Spinal cord (tissue), 10 donors: Measurements from ENCODE around the gene LIMCH1. TPM values are rescaled to one million over a fixed set of nuclear protein-coding genes. Genes with fewer than 3 reads are reported as not detected.
"Not testable (repeated sequence)": the region's sequence is repeated elsewhere in the genome, so short reads cannot be mapped to it uniquely, and the experiment has no call there.

ENCODE experiments used
- DNase-seq, 6 donors: peaks; one replicate each; pipeline versions ENCODE4 v3.0.0 to v3.0.0-alpha.2; 2013 to 2015; ENCODE audit warnings: low spot score in 6 of 6, low read depth in 4 of 6
- H3K27ac ChIP-seq: one replicate; pipeline ENCODE4 v1.5.1; 2013; ENCODE audit warnings: low read depth, low read length, control low read depth
- H3K27me3 ChIP-seq: one replicate; pipeline ENCODE4 v1.6.1; 2013; ENCODE audit warnings: low read length; ENCODE audit not compliant: control insufficient read depth, insufficient read depth
- H3K36me3 ChIP-seq: one replicate; pipeline ENCODE4 v1.6.1; 2013; ENCODE audit warnings: low read length; ENCODE audit not compliant: control insufficient read depth, insufficient read depth
- H3K4me1 ChIP-seq: one replicate; pipeline ENCODE4 v1.6.1; 2013; ENCODE audit warnings: low read length; ENCODE audit not compliant: control insufficient read depth, insufficient read depth
- H3K4me3 ChIP-seq: one replicate; pipeline ENCODE4 v1.5.1; 2013; ENCODE audit warnings: low read depth, low read length, control low read depth
- H3K9me3 ChIP-seq: one replicate; pipeline ENCODE4 v1.6.1; 2013; ENCODE audit warnings: low read length; ENCODE audit not compliant: control insufficient read depth, insufficient read depth
- WGBS: methylation state at CpG from one replicate; pipeline ENCODE4 v1.1.5; 2013; ENCODE audit warnings: missing lambda C conversion rate; ENCODE audit not compliant: insufficient coverage; 5-methylcytosine and 5-hydroxymethylcytosine counted together
- long read RNA-seq, 4 donors: transcript quantifications; one replicate each; lab custom pipeline, GENCODE V29; 2026
- polyA plus RNA-seq, 2 donors: library from polyadenylated mRNA; unstranded; fragments of 120-200 nt; gene quantifications; one replicate each; pipeline ENCODE4 v1.2.1, GENCODE V29; 2013; ENCODE audit not compliant: insufficient read length in 2 of 2
- total RNA-seq, 2 donors: library from RNA; depleted of rRNA in 1 of 2; stranded (reverse); fragments of 120-200 nt in 1 of 2; fragments of >200 nt in 1 of 2; gene quantifications; one replicate each; pipeline versions ENCODE4 v1.2.3 to v1.2.4, GENCODE V29; 2013 to 2014
- donor health status: healthy.

The LIMCH1 gene
- 10 to 100 TPM; 51.2 to 64.9 TPM for total RNA-seq
- 10 to 100 TPM; 56.1 to 61.7 TPM for polyA plus RNA-seq
- long read RNA-seq, donor 1, full-length matches to known transcripts = 3 of 3 reads
- long read RNA-seq, donor 1, partial matches to known transcripts = 0 of 3 reads
- long read RNA-seq, donor 1, other reads (novel, unspliced or antisense) = 0 of 3 reads
- long read RNA-seq, donor 2, partial matches to known transcripts = 5 of 5 reads
- long read RNA-seq, donor 2, other reads (novel, unspliced or antisense) = 0 of 5 reads
- long read RNA-seq, donor 3, partial matches to known transcripts = 0 of 1 reads
- long read RNA-seq, donor 3, other reads (novel, unspliced or antisense) = 0 of 1 reads
- long read RNA-seq, donor 4, partial matches to known transcripts = 113 of 114 reads
- long read RNA-seq, donor 4, other reads (novel, unspliced or antisense) = 0 of 114 reads

- DNase-seq = peak in 2 of 6 donors; percentile 57 to 62
- Histone ChIP-seq H3K36me3 (no peaks in the 10 kb centered on the region), H3K27me3 (peaks cover 5% of the 10 kb centered on the region), H3K4me1 (peaks cover 15% of the 10 kb centered on the region), H3K27ac (peak within 1 kb of the TSS; percentile 29), H3K4me3 (peak within 1 kb of the TSS; percentile 13), H3K9me3 (no peaks in the 10 kb centered on the region)
- WGBS = no CpG with 5 or more reads among the region's 9 CpGs
These were observed at the start of gene LIMCH1 for GRCh38 chr4:41538017-41538733. TSS of gene LIMCH1 (plus strand) at chr4:41538157. CDS start at chr4:41605996, 67,839 bp downstream.

- 96% methylated on average over 24 of the region's 28 CpGs for WGBS
These were observed 46.8 kb upstream of the LIMCH1 start for GRCh38 chr4:41491081-41491576.

GRCh38 chr4:41496977-41497376 is 41.0 kb upstream of the LIMCH1 start:
- H3K27ac ChIP-seq = no peak overlapping the region
- no peak overlapping the region for H3K4me3 ChIP-seq
- peak in 1 of 6 donors; percentile 51 for DNase-seq
- peaks cover 2% of the 10 kb centered on the region for H3K9me3 ChIP-seq
- H3K27me3 ChIP-seq = no peaks in the 10 kb centered on the region
- no peaks in the 10 kb centered on the region for H3K4me1 ChIP-seq
- no peaks in the 10 kb centered on the region for H3K36me3 ChIP-seq

More at GRCh38 chr4:41491081-41491576, 46.8 kb upstream of the LIMCH1 start:
- H3K4me1 ChIP-seq, H3K36me3 ChIP-seq, DNase-seq, H3K27ac ChIP-seq, H3K9me3 ChIP-seq, H3K27me3 ChIP-seq, H3K4me3 ChIP-seq: not testable (repeated sequence)

- WGBS = no CpG with 5 or more reads among the region's 4 CpGs
- Histone ChIP-seq H3K27ac (no peak overlapping the region), H3K4me3 (no peak overlapping the region), H3K27me3 (no peaks in the 10 kb centered on the region), H3K4me1 (no peaks in the 10 kb centered on the region), H3K36me3 (no peaks in the 10 kb centered on the region), H3K9me3 (no peaks in the 10 kb centered on the region)
- peak in 1 of 6 donors; percentile 64 for DNase-seq
These were observed 39.8 kb upstream of the LIMCH1 start for GRCh38 chr4:41498177-41498576.

- no peak for DNase-seq
- no peak overlapping the region for H3K27ac ChIP-seq
- WGBS = no CpG with 5 or more reads among the region's 2 CpGs
These were observed 33.7 kb upstream of the LIMCH1 start for GRCh38 chr4:41504167-41504818.

GRCh38 chr4:41505161-41505661 is 32.7 kb upstream of the LIMCH1 start:
- no peaks in the 10 kb centered on the region for H3K36me3 ChIP-seq
- H3K27ac ChIP-seq = no peak overlapping the region
- H3K4me1 ChIP-seq = no peaks in the 10 kb centered on the region
- H3K9me3 ChIP-seq = no peaks in the 10 kb centered on the region
- H3K4me3 ChIP-seq = no peak overlapping the region
- peak in 1 of 6 donors; percentile 49 for DNase-seq
- WGBS = 72% methylated on average over 2 of the region's 2 CpGs
- no peaks in the 10 kb centered on the region for H3K27me3 ChIP-seq

More at GRCh38 chr4:41504167-41504818, 33.7 kb upstream of the LIMCH1 start:
- Histone ChIP-seq H3K4me1 (no peaks in the 10 kb centered on the region), H3K9me3 (no peaks in the 10 kb centered on the region), H3K4me3 (no peak overlapping the region), H3K36me3 (no peaks in the 10 kb centered on the region), H3K27me3 (no peaks in the 10 kb centered on the region)

GRCh38 chr4:41506130-41506529 is 31.8 kb upstream of the LIMCH1 start:
- 100% methylated on average over 1 of the region's 2 CpGs for WGBS
- Histone ChIP-seq H3K9me3 (no peaks in the 10 kb centered on the region), H3K27ac (no peak overlapping the region), H3K4me1 (no peaks in the 10 kb centered on the region), H3K36me3 (no peaks in the 10 kb centered on the region), H3K27me3 (no peaks in the 10 kb centered on the region), H3K4me3 (no peak overlapping the region)
- no peak for DNase-seq

GRCh38 chr4:41507291-41507947 is 30.5 kb upstream of the LIMCH1 start:
- H3K27me3 ChIP-seq = no peaks in the 10 kb centered on the region
- WGBS = no CpG with 5 or more reads among the region's 3 CpGs
- H3K27ac ChIP-seq = no peak overlapping the region

GRCh38 chr4:41509451-41509866 is 28.5 kb upstream of the LIMCH1 start:
- Histone ChIP-seq H3K4me3 (no peak overlapping the region), H3K27ac (peak overlapping the region; percentile 12), H3K9me3 (no peaks in the 10 kb centered on the region), H3K4me1 (no peaks in the 10 kb centered on the region), H3K36me3 (no peaks in the 10 kb centered on the region), H3K27me3 (peaks cover 2% of the 10 kb centered on the region)
- peak; percentile 51 to 89 (median 62) for DNase-seq
- 40% methylated on average over 2 of the region's 2 CpGs for WGBS

More at GRCh38 chr4:41507291-41507947, 30.5 kb upstream of the LIMCH1 start:
- H3K9me3 ChIP-seq = no peaks in the 10 kb centered on the region
- DNase-seq = no peak
- H3K4me1 ChIP-seq = no peaks in the 10 kb centered on the region
- H3K4me3 ChIP-seq = no peak overlapping the region
- H3K36me3 ChIP-seq = no peaks in the 10 kb centered on the region
